HepG2 (cell line): ENCODE measurements around the gene DAB1. TPM values are rescaled to one million over a fixed set of nuclear protein-coding genes. Genes with fewer than 3 reads are reported as not detected.
A peak's percentile ranks its signal among the peaks of the same experiment; 100 is the strongest.

ENCODE experiments used
- CHCHD3 ChIP-seq: sonication (generic); formaldehyde crosslinking; IDR thresholded peaks from 2 replicates; pipeline ENCODE4 v1.8.0; 2022; ENCODE audit warnings: mild to moderate bottlenecking, missing genetic modification reagents, moderate library complexity
- DPF2 ChIP-seq: sonication (generic); formaldehyde crosslinking; IDR thresholded peaks from 2 replicates; pipeline ENCODE4 v1.4.0; 2020; ENCODE audit warnings: mild to moderate bottlenecking, low read depth, missing genetic modification reagents, borderline replicate concordance
- HMG20B ChIP-seq: conservative IDR thresholded peaks from 2 replicates; pipeline ENCODE4 v1.6.1; 2016; ENCODE audit warnings: missing genetic modification reagents, missing compliant biosample characterization
- NONO ChIP-seq, 2 experiments: fragments of 450-650 bp in 1 of 2; sonication (generic) in 1 of 2; formaldehyde crosslinking in 1 of 2; IDR thresholded peaks in 1 of 2; conservative IDR thresholded peaks in 1 of 2; 2 replicates each; pipeline versions ENCODE4 v1.6.1 to v1.8.0; 2017 to 2022; ENCODE audit warnings: mild to moderate bottlenecking in 1 of 2, missing genetic modification reagents in 1 of 2, moderate library complexity in 1 of 2
- RARG ChIP-seq: sonication (generic); formaldehyde crosslinking; IDR thresholded peaks from 2 replicates; pipeline ENCODE4 v1.4.0; 2020; ENCODE audit warnings: low read depth, mild to moderate bottlenecking, missing genetic modification reagents
- SMC3 ChIP-seq: IDR thresholded peaks from 2 replicates; pipeline ENCODE4 v1.6.1; 2011; ENCODE audit warnings: low read length, improper control_type of control experiment
- TCF7L2 ChIP-seq: IDR thresholded peaks from 2 replicates; pipeline ENCODE4 v1.6.1; 2011; ENCODE audit warnings: mild to moderate bottlenecking, low read depth, low read length, moderate library complexity
- ZFP36 ChIP-seq: fragments of 150-350 bp; IDR thresholded peaks from 2 replicates; pipeline ENCODE4 v1.6.1; 2018; ENCODE audit warnings: borderline replicate concordance, low read length, low read depth; ENCODE audit not compliant: partially characterized antibody
- ZNF124 ChIP-seq: sonication (generic); formaldehyde crosslinking; IDR thresholded peaks from 2 replicates; pipeline ENCODE4 v1.4.0; 2020; ENCODE audit warnings: missing genetic modification reagents
- ZNF562 ChIP-seq: sonication (generic); formaldehyde crosslinking; IDR thresholded peaks from 2 replicates; pipeline ENCODE4 v1.8.0; 2022; ENCODE audit warnings: missing genetic modification reagents, borderline replicate concordance
- ZNF567 ChIP-seq: sonication (generic); formaldehyde crosslinking; IDR thresholded peaks from 2 replicates; pipeline ENCODE4 v1.8.1; 2023; ENCODE audit warnings: mild to moderate bottlenecking, missing genetic modification reagents, borderline replicate concordance
- ZXDC ChIP-seq: sonication (generic); formaldehyde crosslinking; IDR thresholded peaks from 2 replicates; pipeline ENCODE4 v1.5.0; 2020; ENCODE audit warnings: mild to moderate bottlenecking, missing genetic modification reagents
- polyA plus RNA-seq, 8 experiments: library from polyadenylated mRNA; depleted of rRNA in 3 of 8; stranded (reverse) in 7 of 8; unstranded in 1 of 8; fragments of >200 nt; fragmentation: Illumina TruSeq in 4 of 8; extraction: Trizol in 4 of 8; gene quantifications; 2 replicates each; pipeline versions ENCODE4 v1.2.1 to v1.2.3, GENCODE V29; 2011 to 2016; ENCODE audit warnings: low read depth in 4 of 8, missing spikeins in 1 of 8, mixed read lengths in 1 of 8; ENCODE audit not compliant: insufficient read depth in 1 of 8
- total RNA-seq, 5 experiments: library from RNA; depleted of rRNA; stranded (reverse); fragments of >200 nt; fragmentation: Illumina TruSeq; extraction: Trizol; gene quantifications; 2 replicates each; pipeline ENCODE4 v1.2.3, GENCODE V29; 2016; ENCODE audit warnings: low read depth in 1 of 5
- TF ChIP-seq, protein P1 (sequence below): sonication (generic); formaldehyde crosslinking; IDR thresholded peaks from 2 replicates; pipeline ENCODE4 v1.4.0; 2020; ENCODE audit warnings: missing genetic modification reagents
- TF ChIP-seq, protein P2 (sequence below): sonication (generic); formaldehyde crosslinking; IDR thresholded peaks from 2 replicates; pipeline ENCODE4 v1.8.1; 2023; ENCODE audit warnings: mild to moderate bottlenecking, moderate library complexity, missing genetic modification reagents
- TF ChIP-seq, protein P3 (sequence below): IDR thresholded peaks from 2 replicates; pipeline ENCODE4 v1.4.0; 2020; ENCODE audit warnings: mild to moderate bottlenecking, missing genetic modification reagents

Gene DAB1
- total and polyA plus RNA-seq, 2 of the 13 experiments (the other 11 are each of a cell fraction or from before 2014, with no cell fraction given): 0.04 to 0.13 TPM

DNA sequence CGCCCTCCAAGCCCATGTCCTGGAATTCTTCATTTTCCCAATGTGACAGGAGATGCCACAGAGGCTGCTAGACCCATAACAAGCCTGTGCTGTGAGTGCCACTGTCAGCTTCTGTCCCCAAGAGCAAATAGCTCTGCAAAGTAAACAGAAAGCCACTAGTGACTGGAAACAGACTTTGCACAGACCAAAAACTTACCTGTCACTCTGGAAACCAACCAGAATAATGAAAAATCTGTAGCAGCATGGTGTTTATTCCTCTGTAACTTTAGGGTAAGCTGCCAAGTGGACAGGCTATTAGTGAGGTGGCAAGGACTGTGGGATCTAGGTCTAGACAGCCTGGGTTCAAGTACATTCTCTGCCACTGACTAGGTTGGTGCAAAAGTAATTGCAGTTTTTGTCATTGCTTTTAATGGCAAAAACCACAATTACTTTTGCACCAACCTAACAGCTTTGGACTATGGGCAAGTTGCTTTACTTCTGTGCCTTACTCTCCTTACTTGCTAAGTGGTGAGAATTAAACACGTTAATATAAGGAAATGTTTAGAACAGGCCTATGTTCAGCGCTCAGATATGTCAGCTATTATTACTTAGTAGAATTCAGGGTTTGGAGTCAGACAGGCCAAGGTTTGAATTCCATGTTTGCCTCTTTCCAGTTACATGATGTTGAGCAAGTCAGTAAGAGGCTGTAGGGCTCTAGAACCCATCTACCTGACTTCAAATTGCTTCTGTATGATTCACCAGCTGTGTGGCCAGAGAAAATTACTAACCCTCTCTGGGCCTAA, 457.8 kb downstream of the DAB1 start, which contains the start of gene C8B (continued):
- TF ChIP-seq ZFP36 (peak; percentile 36), HMG20B (CRISPR knock-in tag) (no peak), ZNF124 (no peak), CHCHD3 (CRISPR knock-in tag) (no peak), ZNF567 (no peak), DPF2 (peak; percentile 46; the same call in 1 of the 2 replicates), RARG (CRISPR knock-in tag) (no peak), ZXDC (CRISPR knock-in tag) (no peak), ZNF562 (CRISPR knock-in tag) (no peak), NONO (IDR thresholded peaks at IDR 0.05) (no peak), NONO (CRISPR knock-in tag; conservative IDR thresholded peaks at IDR 0.05) (peak; percentile 48; the same call in 1 of the 2 replicates), TCF7L2 (no peak), SMC3 (peak; percentile 11; the same call in 1 of the 2 replicates)
- TF ChIP-seq, protein P1, sequence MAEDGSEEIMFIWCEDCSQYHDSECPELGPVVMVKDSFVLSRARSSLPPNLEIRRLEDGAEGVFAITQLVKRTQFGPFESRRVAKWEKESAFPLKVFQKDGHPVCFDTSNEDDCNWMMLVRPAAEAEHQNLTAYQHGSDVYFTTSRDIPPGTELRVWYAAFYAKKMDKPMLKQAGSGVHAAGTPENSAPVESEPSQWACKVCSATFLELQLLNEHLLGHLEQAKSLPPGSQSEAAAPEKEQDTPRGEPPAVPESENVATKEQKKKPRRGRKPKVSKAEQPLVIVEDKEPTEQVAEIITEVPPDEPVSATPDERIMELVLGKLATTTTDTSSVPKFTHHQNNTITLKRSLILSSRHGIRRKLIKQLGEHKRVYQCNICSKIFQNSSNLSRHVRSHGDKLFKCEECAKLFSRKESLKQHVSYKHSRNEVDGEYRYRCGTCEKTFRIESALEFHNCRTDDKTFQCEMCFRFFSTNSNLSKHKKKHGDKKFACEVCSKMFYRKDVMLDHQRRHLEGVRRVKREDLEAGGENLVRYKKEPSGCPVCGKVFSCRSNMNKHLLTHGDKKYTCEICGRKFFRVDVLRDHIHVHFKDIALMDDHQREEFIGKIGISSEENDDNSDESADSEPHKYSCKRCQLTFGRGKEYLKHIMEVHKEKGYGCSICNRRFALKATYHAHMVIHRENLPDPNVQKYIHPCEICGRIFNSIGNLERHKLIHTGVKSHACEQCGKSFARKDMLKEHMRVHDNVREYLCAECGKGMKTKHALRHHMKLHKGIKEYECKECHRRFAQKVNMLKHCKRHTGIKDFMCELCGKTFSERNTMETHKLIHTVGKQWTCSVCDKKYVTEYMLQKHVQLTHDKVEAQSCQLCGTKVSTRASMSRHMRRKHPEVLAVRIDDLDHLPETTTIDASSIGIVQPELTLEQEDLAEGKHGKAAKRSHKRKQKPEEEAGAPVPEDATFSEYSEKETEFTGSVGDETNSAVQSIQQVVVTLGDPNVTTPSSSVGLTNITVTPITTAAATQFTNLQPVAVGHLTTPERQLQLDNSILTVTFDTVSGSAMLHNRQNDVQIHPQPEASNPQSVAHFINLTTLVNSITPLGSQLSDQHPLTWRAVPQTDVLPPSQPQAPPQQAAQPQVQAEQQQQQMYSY (CRISPR knock-in tag): no peak
- TF ChIP-seq, protein P2, sequence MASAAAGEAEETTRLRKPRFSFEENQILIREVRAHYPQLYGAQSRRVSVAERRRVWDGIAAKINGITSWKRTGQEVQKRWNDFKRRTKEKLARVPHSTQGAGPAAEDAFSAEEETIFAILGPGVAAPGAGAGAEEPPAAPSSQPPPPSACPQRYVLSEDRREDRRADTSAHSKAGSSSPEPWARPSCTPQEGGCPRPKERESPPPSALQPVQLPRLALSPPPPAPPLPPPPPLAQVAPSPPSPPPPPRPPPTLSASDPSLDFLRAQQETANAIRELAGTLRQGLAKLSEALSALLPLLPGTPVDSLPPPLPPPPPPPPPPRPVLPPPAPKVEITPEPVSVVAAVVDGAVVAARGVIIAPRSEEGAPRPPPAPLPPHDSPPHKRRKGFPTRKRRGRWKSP (CRISPR knock-in tag): peak; percentile 54; the same call in 1 of the 2 replicates
- TF ChIP-seq, protein P3, sequence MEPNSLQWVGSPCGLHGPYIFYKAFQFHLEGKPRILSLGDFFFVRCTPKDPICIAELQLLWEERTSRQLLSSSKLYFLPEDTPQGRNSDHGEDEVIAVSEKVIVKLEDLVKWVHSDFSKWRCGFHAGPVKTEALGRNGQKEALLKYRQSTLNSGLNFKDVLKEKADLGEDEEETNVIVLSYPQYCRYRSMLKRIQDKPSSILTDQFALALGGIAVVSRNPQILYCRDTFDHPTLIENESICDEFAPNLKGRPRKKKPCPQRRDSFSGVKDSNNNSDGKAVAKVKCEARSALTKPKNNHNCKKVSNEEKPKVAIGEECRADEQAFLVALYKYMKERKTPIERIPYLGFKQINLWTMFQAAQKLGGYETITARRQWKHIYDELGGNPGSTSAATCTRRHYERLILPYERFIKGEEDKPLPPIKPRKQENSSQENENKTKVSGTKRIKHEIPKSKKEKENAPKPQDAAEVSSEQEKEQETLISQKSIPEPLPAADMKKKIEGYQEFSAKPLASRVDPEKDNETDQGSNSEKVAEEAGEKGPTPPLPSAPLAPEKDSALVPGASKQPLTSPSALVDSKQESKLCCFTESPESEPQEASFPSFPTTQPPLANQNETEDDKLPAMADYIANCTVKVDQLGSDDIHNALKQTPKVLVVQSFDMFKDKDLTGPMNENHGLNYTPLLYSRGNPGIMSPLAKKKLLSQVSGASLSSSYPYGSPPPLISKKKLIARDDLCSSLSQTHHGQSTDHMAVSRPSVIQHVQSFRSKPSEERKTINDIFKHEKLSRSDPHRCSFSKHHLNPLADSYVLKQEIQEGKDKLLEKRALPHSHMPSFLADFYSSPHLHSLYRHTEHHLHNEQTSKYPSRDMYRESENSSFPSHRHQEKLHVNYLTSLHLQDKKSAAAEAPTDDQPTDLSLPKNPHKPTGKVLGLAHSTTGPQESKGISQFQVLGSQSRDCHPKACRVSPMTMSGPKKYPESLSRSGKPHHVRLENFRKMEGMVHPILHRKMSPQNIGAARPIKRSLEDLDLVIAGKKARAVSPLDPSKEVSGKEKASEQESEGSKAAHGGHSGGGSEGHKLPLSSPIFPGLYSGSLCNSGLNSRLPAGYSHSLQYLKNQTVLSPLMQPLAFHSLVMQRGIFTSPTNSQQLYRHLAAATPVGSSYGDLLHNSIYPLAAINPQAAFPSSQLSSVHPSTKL (CRISPR knock-in tag): peak; percentile 85
